ENCODE data around the gene EYA2.

Gene EYA2

DNA sequence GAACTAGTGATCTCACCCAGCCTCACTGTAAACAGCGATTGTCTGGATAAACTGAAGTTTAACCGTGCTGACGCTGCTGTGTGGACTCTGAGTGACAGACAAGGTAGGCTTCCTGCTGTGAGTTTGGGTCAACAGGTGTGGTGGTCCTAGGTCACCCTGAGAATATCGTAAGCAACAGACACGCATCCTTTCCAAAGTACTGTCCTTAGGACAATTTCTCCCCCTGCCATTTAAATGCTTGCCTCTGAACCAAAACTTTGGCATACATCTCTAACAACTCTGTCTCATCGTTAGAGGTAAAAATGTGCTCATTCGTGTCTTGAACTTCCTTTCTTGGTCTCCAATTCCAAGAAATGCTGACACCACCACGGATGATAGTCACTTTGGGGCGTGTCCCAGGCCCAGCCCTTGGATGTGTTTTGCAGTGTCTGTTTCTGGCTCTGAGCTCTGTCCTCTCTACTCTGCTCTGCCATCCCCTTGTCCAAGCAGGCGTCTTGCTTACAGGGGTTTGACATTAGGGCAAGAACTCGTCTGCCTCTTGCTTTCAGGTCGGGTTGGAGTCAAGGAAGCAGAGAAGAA is 95.5 kb downstream of the EYA2 start:
- Mint-ChIP-seq H3K4me1 (peaks cover 12% of the 10 kb centered on the region), H3K27ac (peak overlapping the region in 1 of 3 experiments; percentile 55), H3K4me3 (no peak overlapping the region), H3K27me3 (ENCODE audit: low read depth) (peaks cover 5% of the 10 kb centered on the region), H3K9me3 (peaks cover 3% of the 10 kb centered on the region), H3K36me3 (ENCODE audit: low read depth) (no peaks in the 10 kb centered on the region)
- TF ChIP-seq CTCF (IDR thresholded peaks at IDR 0.05; ENCODE audit: unreplicated experiment in 3 of 3): no peak

DNA sequence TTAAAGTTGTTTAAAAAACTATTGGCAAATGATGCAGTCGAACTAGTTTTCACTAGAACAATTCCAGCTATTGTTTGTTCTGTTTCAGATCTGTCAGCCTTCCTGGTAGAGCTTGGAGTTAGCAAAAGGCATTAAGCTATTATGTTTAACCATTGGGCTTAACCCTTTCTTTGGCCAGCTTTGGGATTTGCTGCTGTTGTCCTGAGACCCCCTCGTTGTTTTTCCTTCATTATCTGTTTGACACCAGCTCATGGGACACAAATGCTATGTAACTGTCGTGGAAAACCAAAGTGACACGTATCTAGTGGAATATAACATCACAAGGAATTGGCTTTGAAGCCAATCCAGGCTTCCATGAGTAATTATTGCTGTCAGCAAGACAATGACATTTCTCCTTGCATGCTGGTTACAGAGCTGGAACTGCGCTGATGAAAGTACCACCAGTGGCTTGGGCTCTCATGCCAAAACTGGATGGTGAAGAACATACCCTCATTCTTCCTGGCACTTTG is 96.0 kb downstream of the EYA2 start:
- Mint-ChIP-seq H3K36me3 (ENCODE audit: low read depth) (no peaks in the 10 kb centered on the region), H3K4me3 (no peak overlapping the region), H3K27ac (peak overlapping the region in 1 of 3 experiments; percentile 55), H3K9me3 (no peaks in the 10 kb centered on the region), H3K4me1 (peaks cover 10% of the 10 kb centered on the region), H3K27me3 (ENCODE audit: low read depth) (peaks cover 5% of the 10 kb centered on the region)
- TF ChIP-seq CTCF (IDR thresholded peaks at IDR 0.05; ENCODE audit: unreplicated experiment in 3 of 3): no peak

GRCh38 chr20:46991168-46991567 is 96.5 kb downstream of the EYA2 start:
- H3K9me3 Mint-ChIP-seq: no peaks in the 10 kb centered on the region
- no peak for TF ChIP-seq CTCF (IDR thresholded peaks at IDR 0.05; ENCODE audit: unreplicated experiment in 3 of 3)

GRCh38 chr20:46991880-46992639 is 97.4 kb downstream of the EYA2 start:
- no peak for TF ChIP-seq CTCF (IDR thresholded peaks at IDR 0.05; ENCODE audit: unreplicated experiment in 3 of 3)
- peaks cover 10% of the 10 kb centered on the region for H3K4me1 Mint-ChIP-seq
- no peak overlapping the region for H3K4me3 Mint-ChIP-seq
- no peaks in the 10 kb centered on the region for H3K36me3 Mint-ChIP-seq (ENCODE audit: low read depth)
- H3K9me3 Mint-ChIP-seq: no peaks in the 10 kb centered on the region
- no peak overlapping the region for H3K27ac Mint-ChIP-seq
- peaks cover 5% of the 10 kb centered on the region for H3K27me3 Mint-ChIP-seq (ENCODE audit: low read depth)

More at GRCh38 chr20:46991168-46991567, 96.5 kb downstream of the EYA2 start:
- Mint-ChIP-seq H3K27ac (no peak overlapping the region), H3K4me3 (no peak overlapping the region), H3K4me1 (peaks cover 10% of the 10 kb centered on the region), H3K27me3 (ENCODE audit: low read depth) (peaks cover 5% of the 10 kb centered on the region), H3K36me3 (ENCODE audit: low read depth) (no peaks in the 10 kb centered on the region)

DNA sequence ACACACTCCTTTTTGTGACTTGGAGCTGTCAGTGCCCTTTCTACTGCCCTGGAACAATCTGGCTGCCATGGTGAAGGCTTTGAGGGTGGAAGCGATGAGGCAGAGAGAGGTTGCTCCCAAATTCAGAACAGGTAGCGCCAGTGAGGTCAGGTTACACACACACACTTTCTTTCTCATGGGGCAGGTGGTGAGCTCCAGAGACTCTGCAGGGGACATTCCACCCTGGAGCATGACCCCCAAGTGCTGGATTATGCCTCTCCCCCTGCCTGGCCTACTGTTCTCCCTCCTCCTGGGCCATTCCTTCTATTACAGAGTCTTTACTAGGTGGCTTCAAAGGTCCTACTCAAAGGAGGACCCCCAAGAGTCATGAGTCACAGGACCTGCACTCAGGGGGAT is 98.0 kb downstream of the EYA2 start:
- Mint-ChIP-seq H3K27me3 (ENCODE audit: low read depth) (peaks cover 5% of the 10 kb centered on the region), H3K36me3 (ENCODE audit: low read depth) (no peaks in the 10 kb centered on the region), H3K4me3 (no peak overlapping the region), H3K4me1 (peaks cover 10% of the 10 kb centered on the region), H3K27ac (no peak overlapping the region), H3K9me3 (no peaks in the 10 kb centered on the region)
- TF ChIP-seq CTCF (IDR thresholded peaks at IDR 0.05; ENCODE audit: unreplicated experiment in 3 of 3): no peak

All from nephron (organoid).